H9 (cell line): ENCODE measurements around the gene DBN1. TPM values are rescaled to one million over a fixed set of nuclear protein-coding genes. Genes with fewer than 3 reads are reported as not detected.

Source experiments
- DNase-seq: peaks from one replicate; pipeline ENCODE4 v3.0.0-alpha.2; 2017
- H2AFZ ChIP-seq: one replicate; pipeline ENCODE4 v1.6.1; 2013; ENCODE audit warnings: mild to moderate bottlenecking, low read length, control low read depth, moderate library complexity
- H2AK5ac ChIP-seq: 2 replicates; pipeline ENCODE4 v1.6.1; 2013; ENCODE audit warnings: low read length, control low read depth, mixed read lengths; ENCODE audit not compliant: insufficient read length
- H2BK120ac ChIP-seq: one replicate; pipeline ENCODE4 v1.6.1; 2013; ENCODE audit warnings: low read depth, mild to moderate bottlenecking, low read length, control low read depth, inconsistent platforms; ENCODE audit not compliant: poor library complexity, severe bottlenecking
- H2BK12ac ChIP-seq: 2 replicates; pipeline ENCODE4 v1.6.1; 2013; ENCODE audit warnings: low read length, control low read depth, mixed read lengths, low read depth; ENCODE audit not compliant: insufficient read length
- H2BK15ac ChIP-seq: 2 replicates; pipeline ENCODE4 v1.6.1; 2013; ENCODE audit warnings: low read depth, low read length, control low read depth
- H2BK20ac ChIP-seq: one replicate; pipeline ENCODE4 v1.6.1; 2013; ENCODE audit warnings: low read depth, mild to moderate bottlenecking, low read length, control low read depth, inconsistent platforms; ENCODE audit not compliant: poor library complexity, severe bottlenecking
- H2BK5ac ChIP-seq: 2 replicates; pipeline ENCODE4 v1.6.1; 2013; ENCODE audit warnings: low read length, control low read depth, mixed read lengths; ENCODE audit not compliant: insufficient read length
- H3K14ac ChIP-seq: 2 replicates; pipeline ENCODE4 v1.6.1; 2013; ENCODE audit warnings: low read length, control low read depth; ENCODE audit not compliant: insufficient read depth
- H3K18ac ChIP-seq: 2 replicates; pipeline ENCODE4 v1.6.1; 2013; ENCODE audit warnings: low read depth, mild to moderate bottlenecking, mixed read lengths, low read length, control low read depth; ENCODE audit not compliant: insufficient read length
- H3K23ac ChIP-seq: 2 replicates; pipeline ENCODE4 v1.6.1; 2013; ENCODE audit warnings: low read length, control low read depth, mixed read lengths, low read depth; ENCODE audit not compliant: insufficient read length
- H3K23me2 ChIP-seq: 2 replicates; pipeline ENCODE4 v1.6.1; 2013; ENCODE audit warnings: low read depth, mild to moderate bottlenecking, mixed read lengths, low read length, control low read depth; ENCODE audit not compliant: insufficient read length, poor library complexity, severe bottlenecking
- H3K27ac ChIP-seq: 2 replicates; pipeline ENCODE4 v1.5.1; 2013; ENCODE audit warnings: low read length, control low read depth, mixed read lengths, low read depth; ENCODE audit not compliant: insufficient read length
- H3K27me3 ChIP-seq: 2 replicates; pipeline ENCODE4 v1.6.1; 2013; ENCODE audit warnings: low read length, control low read depth, inconsistent platforms; ENCODE audit not compliant: insufficient read depth
- H3K4ac ChIP-seq: 2 replicates; pipeline ENCODE4 v1.6.1; 2013; ENCODE audit warnings: low read depth, mild to moderate bottlenecking, control low read depth, inconsistent platforms, low read length, moderate library complexity
- H3K4me1 ChIP-seq: 2 replicates; pipeline ENCODE4 v1.6.1; 2013; ENCODE audit warnings: low read length, control low read depth, inconsistent platforms; ENCODE audit not compliant: insufficient read depth
- H3K4me2 ChIP-seq: 2 replicates; pipeline ENCODE4 v1.6.1; 2013; ENCODE audit warnings: low read length, control low read depth, mixed read lengths; ENCODE audit not compliant: insufficient read length, insufficient read depth
- H3K56ac ChIP-seq: 2 replicates; pipeline ENCODE4 v1.6.1; 2013; ENCODE audit warnings: low read depth, mild to moderate bottlenecking, mixed read lengths, low read length, control low read depth; ENCODE audit not compliant: insufficient read length
- H3K79me1 ChIP-seq: 2 replicates; pipeline ENCODE4 v1.6.1; 2013; ENCODE audit warnings: low read depth, mild to moderate bottlenecking, moderate library complexity, low read length, control low read depth, inconsistent platforms; ENCODE audit not compliant: insufficient read depth, poor library complexity, severe bottlenecking
- H3K79me2 ChIP-seq: 2 replicates; pipeline ENCODE4 v1.6.1; 2013; ENCODE audit warnings: low read length, control low read depth, inconsistent platforms; ENCODE audit not compliant: insufficient read depth
- H3K9ac ChIP-seq: 2 replicates; pipeline ENCODE4 v1.6.1; 2013; ENCODE audit warnings: low read length, control low read depth, mixed read lengths; ENCODE audit not compliant: insufficient read length; ENCODE audit errors: extremely low read depth
- H3K9me3 ChIP-seq: one replicate; pipeline ENCODE4 v1.6.1; 2013; ENCODE audit warnings: low read depth, low read length, inconsistent platforms; ENCODE audit not compliant: control insufficient read depth
- H3T11ph ChIP-seq: one replicate; pipeline ENCODE4 v1.6.1; 2013; ENCODE audit warnings: mild to moderate bottlenecking, low read length, control low read depth, inconsistent platforms
- H4K20me1 ChIP-seq: one replicate; pipeline ENCODE4 v1.6.1; 2013; ENCODE audit not compliant: control insufficient read depth, insufficient read length, insufficient read depth
- H4K5ac ChIP-seq: 2 replicates; pipeline ENCODE4 v1.6.1; 2013; ENCODE audit warnings: low read depth, mild to moderate bottlenecking, mixed read lengths, low read length, control low read depth; ENCODE audit not compliant: insufficient read length
- H4K8ac ChIP-seq: replicated peaks from 2 replicates; pipeline ENCODE4 v1.6.1; 2013; ENCODE audit warnings: low read length, control low read depth, mixed read lengths, low read depth; ENCODE audit not compliant: insufficient read length
- H4K91ac ChIP-seq: 2 replicates; pipeline ENCODE4 v1.6.1; 2013; ENCODE audit warnings: low read depth, mild to moderate bottlenecking, moderate library complexity, mixed read lengths, low read length, control low read depth; ENCODE audit not compliant: insufficient read length
- H3K27ac Mint-ChIP-seq, 3 experiments: 2 replicates in 2 of 3; 3 replicates in 1 of 3; pipeline ENCODE4 v1.8.0; 2020 to 2021; ENCODE audit warnings: mixed read lengths in 3 of 3, mild to moderate bottlenecking in 1 of 3, moderate library complexity in 1 of 3
- H3K27me3 Mint-ChIP-seq: 2 replicates; pipeline ENCODE4 v1.8.0; 2021; ENCODE audit warnings: low read depth, mild to moderate bottlenecking, moderate library complexity, mixed read lengths
- H3K36me3 Mint-ChIP-seq, 3 experiments: 2 replicates in 2 of 3; 3 replicates in 1 of 3; pipeline ENCODE4 v1.8.0; 2020 to 2021; ENCODE audit warnings: low read depth in 3 of 3, mixed read lengths in 3 of 3; ENCODE audit not compliant: insufficient read depth in 1 of 3
- H3K4me1 Mint-ChIP-seq, 2 experiments: 2 replicates each; pipeline ENCODE4 v1.8.0; 2020; ENCODE audit warnings: mixed read lengths in 2 of 2
- H3K4me3 Mint-ChIP-seq, 2 experiments: 2 replicates in 1 of 2; 3 replicates in 1 of 2; pipeline ENCODE4 v1.8.0; 2020 to 2021; ENCODE audit warnings: mild to moderate bottlenecking in 2 of 2, mixed read lengths in 2 of 2, moderate library complexity in 1 of 2
- H3K9me3 Mint-ChIP-seq, 2 experiments: 2 replicates in 1 of 2; 3 replicates in 1 of 2; pipeline ENCODE4 v1.8.0; 2020; ENCODE audit warnings: mild to moderate bottlenecking in 2 of 2, mixed read lengths in 2 of 2, moderate library complexity in 1 of 2
- CTCF ChIP-seq: fragments of 200-600 bp; sonication (generic); conservative IDR thresholded peaks from 3 replicates; pipeline ENCODE4 v1.8.0; 2021; ENCODE audit warnings: antibody characterized with exemption, mild to moderate bottlenecking
- WGBS: extraction: QIAGEN DNeasy Blood & Tissue Kit; methylation state at CpG from one replicate; pipeline ENCODE4 v1.1.7; 2013; ENCODE audit warnings: missing lambda C conversion rate, low lambda C conversion rate, mixed read lengths; ENCODE audit not compliant: insufficient read length; ENCODE audit errors: extremely low coverage; 5-methylcytosine and 5-hydroxymethylcytosine counted together
- total RNA-seq: library from RNA; stranded (reverse); gene quantifications from 2 replicates; pipeline ENCODE4 v1.2.1, GENCODE V29; 2021

DBN1 gene
- total RNA-seq, 1 experiment from 2014 or later: 340 TPM

DNA sequence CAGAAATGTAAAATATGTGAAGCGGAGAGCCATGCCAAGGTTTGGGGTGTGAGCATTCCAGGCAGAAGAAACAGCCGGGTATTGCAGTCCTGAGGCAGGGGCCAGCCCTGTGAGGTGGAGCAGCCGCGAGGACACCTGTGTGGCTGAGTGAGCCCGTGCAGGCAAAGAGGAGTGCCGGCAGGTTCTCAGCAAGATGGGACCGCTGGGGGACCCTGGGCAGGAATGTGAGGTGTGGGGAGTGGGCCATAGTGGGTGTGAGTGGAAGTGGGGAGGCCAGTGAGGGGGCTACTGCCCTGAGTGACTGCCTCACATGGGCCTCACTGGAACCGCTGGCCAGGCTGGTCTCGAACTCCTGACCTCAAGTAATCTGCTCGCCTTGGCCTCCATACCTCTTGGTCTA lies 35.0 kb downstream of the DBN1 start:
- peaks cover 0 to 3% of the 10 kb centered on the region in 2 experiments; a peak in 1 of 5 replicates for H3K9me3 Mint-ChIP-seq
- Histone ChIP-seq H4K20me1 (no peaks in the 10 kb centered on the region), H4K5ac (no peak overlapping the region)

More for the DNA sequence above, 35.0 kb downstream of the DBN1 start:
- DNase-seq: no peak
- no peak for TF ChIP-seq CTCF
- Mint-ChIP-seq H3K27ac (peak overlapping the region in 1 of 3 experiments; percentile 14; a peak in 2 of 7 replicates), H3K4me1 (peaks cover 14 to 25% of the 10 kb centered on the region in 2 experiments), H3K27me3 (peaks cover 3% of the 10 kb centered on the region), H3K4me3 (no peak overlapping the region; a peak in 1 of 5 replicates), H3K36me3 (peaks cover 24 to 72% (median 61%) of the 10 kb centered on the region in 3 experiments)
- no peaks in the 10 kb centered on the region for H3K79me1 ChIP-seq
- no peak overlapping the region for H3K4ac ChIP-seq
- no peak overlapping the region for H3K23ac ChIP-seq
- H3K4me2 ChIP-seq: no peak overlapping the region
- no peak overlapping the region for H3T11ph ChIP-seq
- H3K79me2 ChIP-seq: no peaks in the 10 kb centered on the region
- H3K4me1 ChIP-seq: no peaks in the 10 kb centered on the region
- no peak overlapping the region for H2AK5ac ChIP-seq
- no peak overlapping the region for H2BK20ac ChIP-seq
- H3K9ac ChIP-seq: no peak overlapping the region
- no peak overlapping the region for H4K8ac ChIP-seq
- no peak overlapping the region for H3K56ac ChIP-seq
- H3K18ac ChIP-seq: no peak overlapping the region
- no peak overlapping the region for H2AFZ ChIP-seq
- H2BK120ac ChIP-seq: no peak overlapping the region
- no peaks in the 10 kb centered on the region for H3K9me3 ChIP-seq
- H3K27me3 ChIP-seq: no peaks in the 10 kb centered on the region
- no peak overlapping the region for H2BK12ac ChIP-seq
- WGBS: no CpG with 5 or more reads among the region's 10 CpGs
- H2BK15ac ChIP-seq: no peak overlapping the region
- H3K23me2 ChIP-seq: no peaks in the 10 kb centered on the region
- no peak overlapping the region for H3K14ac ChIP-seq
- no peak overlapping the region for H4K91ac ChIP-seq
- H3K27ac ChIP-seq: no peak overlapping the region
- H2BK5ac ChIP-seq: no peak overlapping the region
